WTC11 (cell line): ENCODE results near the gene SPAG9.

Experiments used
- AFF4 ChIP-seq: sonication (generic); formaldehyde crosslinking; IDR thresholded peaks from 2 replicates; pipeline ENCODE4 v1.8.1; 2023; ENCODE audit warnings: mild to moderate bottlenecking, missing genetic modification reagents, borderline replicate concordance
- ATF3 ChIP-seq: sonication (generic); formaldehyde crosslinking; conservative IDR thresholded peaks from 2 replicates; pipeline ENCODE4 v1.8.1; 2022; ENCODE audit warnings: mild to moderate bottlenecking, missing genetic modification reagents
- CREB1 ChIP-seq: sonication (generic); formaldehyde crosslinking; IDR thresholded peaks from 2 replicates; pipeline ENCODE4 v1.8.0; 2023; ENCODE audit warnings: mild to moderate bottlenecking, missing genetic modification reagents
- CTCF ChIP-seq: fragments of 200-600 bp; IDR thresholded peaks from 2 replicates; pipeline ENCODE4 v1.8.0; 2022; ENCODE audit warnings: antibody characterized with exemption
- ETV6 ChIP-seq: sonication (generic); formaldehyde crosslinking; IDR thresholded peaks from 2 replicates; pipeline ENCODE4 v1.8.1; 2022; ENCODE audit warnings: mild to moderate bottlenecking, missing genetic modification reagents
- FOXK1 ChIP-seq: sonication (generic); formaldehyde crosslinking; IDR thresholded peaks from 2 replicates; pipeline ENCODE4 v1.8.0; 2022; ENCODE audit warnings: mild to moderate bottlenecking, moderate library complexity, missing genetic modification reagents
- JUN ChIP-seq: sonication (generic); formaldehyde crosslinking; IDR thresholded peaks from 2 replicates; pipeline ENCODE4 v1.8.0; 2023; ENCODE audit warnings: mild to moderate bottlenecking, missing genetic modification reagents
- KAT7 ChIP-seq: sonication (generic); formaldehyde crosslinking; IDR thresholded peaks from 2 replicates; pipeline ENCODE4 v1.8.1; 2023; ENCODE audit warnings: missing genetic modification reagents, mild to moderate bottlenecking, borderline replicate concordance
- MAX ChIP-seq: sonication (generic); formaldehyde crosslinking; IDR thresholded peaks from 2 replicates; pipeline ENCODE4 v1.8.0; 2022; ENCODE audit warnings: mild to moderate bottlenecking, missing genetic modification reagents
- NR2C2 ChIP-seq: sonication (generic); formaldehyde crosslinking; IDR thresholded peaks from 2 replicates; pipeline ENCODE4 v1.8.0; 2022; ENCODE audit warnings: mild to moderate bottlenecking, missing genetic modification reagents
- PREB ChIP-seq: sonication (generic); formaldehyde crosslinking; IDR thresholded peaks from 2 replicates; pipeline ENCODE4 v1.8.1; 2022; ENCODE audit warnings: mild to moderate bottlenecking, missing genetic modification reagents, moderate library complexity, borderline replicate concordance
- ZNF317 ChIP-seq: sonication (generic); formaldehyde crosslinking; IDR thresholded peaks from 2 replicates; pipeline ENCODE4 v1.8.1; 2023; ENCODE audit warnings: low read depth, mild to moderate bottlenecking, moderate library complexity, missing genetic modification reagents, borderline replicate concordance
- ZNF423 ChIP-seq: fragments of 250-450 bp; sonication (Bioruptor Pico); IDR thresholded peaks from 2 replicates; pipeline ENCODE4 v2.1.2; 2022; ENCODE audit warnings: mild to moderate bottlenecking, moderate library complexity
- ZNF512 ChIP-seq: sonication (generic); formaldehyde crosslinking; IDR thresholded peaks from 2 replicates; pipeline ENCODE4 v1.8.1; 2022; ENCODE audit warnings: missing genetic modification reagents, borderline replicate concordance

GRCh38 chr17:50916708-50917417 lies 203.8 kb downstream of the SPAG9 start:
- no peak for TF ChIP-seq CTCF
- TF ChIP-seq FOXK1 = no peak
- TF ChIP-seq AFF4 = no peak
- no peak for TF ChIP-seq ZNF512 (CRISPR knock-in tag)
- TF ChIP-seq MAX (CRISPR knock-in tag) = no peak
- no peak for TF ChIP-seq PREB (CRISPR knock-in tag)
- no peak for TF ChIP-seq NR2C2
- TF ChIP-seq ETV6 (CRISPR knock-in tag) = no peak
- TF ChIP-seq ZNF423 = no peak
- TF ChIP-seq KAT7 (CRISPR knock-in tag) = no peak
- no peak for TF ChIP-seq JUN (CRISPR knock-in tag)
- no peak for TF ChIP-seq ZNF317 (CRISPR knock-in tag)
- TF ChIP-seq ATF3 (CRISPR knock-in tag) = no peak
- TF ChIP-seq CREB1 (CRISPR knock-in tag) = no peak
